DOHH2 (cell line): ENCODE data around the gene RNF213.

ENCODE experiments used
- EZH2phosphoT487 ChIP-seq: fragments of 200-600 bp; sonication (generic); IDR thresholded peaks from 2 replicates; pipeline ENCODE4 v1.6.1; 2017; ENCODE audit warnings: borderline replicate concordance, mild to moderate bottlenecking, antibody characterized with exemption, low read length, moderate library complexity, mixed read lengths
- TF ChIP-seq, protein P1 (sequence below): fragments of 200-600 bp; sonication (generic); IDR thresholded peaks from one replicate; pipeline ENCODE4 v1.5.1; 2014; ENCODE audit warnings: antibody characterized with exemption, mild to moderate bottlenecking, low read depth, low read length; ENCODE audit not compliant: poor library complexity, severe bottlenecking

- TF ChIP-seq, protein P1, sequence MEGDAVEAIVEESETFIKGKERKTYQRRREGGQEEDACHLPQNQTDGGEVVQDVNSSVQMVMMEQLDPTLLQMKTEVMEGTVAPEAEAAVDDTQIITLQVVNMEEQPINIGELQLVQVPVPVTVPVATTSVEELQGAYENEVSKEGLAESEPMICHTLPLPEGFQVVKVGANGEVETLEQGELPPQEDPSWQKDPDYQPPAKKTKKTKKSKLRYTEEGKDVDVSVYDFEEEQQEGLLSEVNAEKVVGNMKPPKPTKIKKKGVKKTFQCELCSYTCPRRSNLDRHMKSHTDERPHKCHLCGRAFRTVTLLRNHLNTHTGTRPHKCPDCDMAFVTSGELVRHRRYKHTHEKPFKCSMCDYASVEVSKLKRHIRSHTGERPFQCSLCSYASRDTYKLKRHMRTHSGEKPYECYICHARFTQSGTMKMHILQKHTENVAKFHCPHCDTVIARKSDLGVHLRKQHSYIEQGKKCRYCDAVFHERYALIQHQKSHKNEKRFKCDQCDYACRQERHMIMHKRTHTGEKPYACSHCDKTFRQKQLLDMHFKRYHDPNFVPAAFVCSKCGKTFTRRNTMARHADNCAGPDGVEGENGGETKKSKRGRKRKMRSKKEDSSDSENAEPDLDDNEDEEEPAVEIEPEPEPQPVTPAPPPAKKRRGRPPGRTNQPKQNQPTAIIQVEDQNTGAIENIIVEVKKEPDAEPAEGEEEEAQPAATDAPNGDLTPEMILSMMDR: no peak
- TF ChIP-seq EZH2phosphoT487: no peak
These were observed 39.9 kb upstream of the RNF213 start for GRCh38 chr17:80220736-80221215.
